ENCODE results near the gene PPP1R17.

The PPP1R17 gene

GRCh38 chr7:31687024-31687748 lies at the start of gene PPP1R17:
Gene PPP1R17, plus strand, starts transcription at chr7:31687215. Its CDS starts 5,227 bp downstream, at chr7:31692442.
- peak; percentile 69 for DNase-seq

GRCh38 chr7:31640381-31640780 lies 46.6 kb upstream of the PPP1R17 start:
- DNase-seq, result no peak

- no peak for DNase-seq
Observed at GRCh38 chr7:31642681-31643115, 44.3 kb upstream of the PPP1R17 start.

GRCh38 chr7:31646942-31647341 lies 40.1 kb upstream of the PPP1R17 start:
- DNase-seq, result no peak

GRCh38 chr7:31647511-31647910 lies 39.5 kb upstream of the PPP1R17 start:
- no peak for DNase-seq

- peak; percentile 14 for DNase-seq
Observed at GRCh38 chr7:31648288-31648687, 38.7 kb upstream of the PPP1R17 start.

- DNase-seq, result no peak
Observed at GRCh38 chr7:31648880-31649279, 38.1 kb upstream of the PPP1R17 start.

- DNase-seq, result no peak
Observed at GRCh38 chr7:31651234-31652062, 35.6 kb upstream of the PPP1R17 start.

GRCh38 chr7:31652063-31652326 lies 35.0 kb upstream of the PPP1R17 start:
- DNase-seq, result no peak

GRCh38 chr7:31663072-31663471 lies 23.9 kb upstream of the PPP1R17 start:
- no peak for DNase-seq

GRCh38 chr7:31664890-31665289 lies 22.1 kb upstream of the PPP1R17 start:
- no peak for DNase-seq

GRCh38 chr7:31665546-31665945 lies 21.5 kb upstream of the PPP1R17 start:
- DNase-seq, result no peak

- no peak for DNase-seq
Observed at GRCh38 chr7:31669461-31669860, 17.6 kb upstream of the PPP1R17 start.

GRCh38 chr7:31679574-31680305 lies 7.3 kb upstream of the PPP1R17 start:
- DNase-seq, result no peak

- DNase-seq, result peak; percentile 10
Observed at GRCh38 chr7:31683445-31684225, 3.4 kb upstream of the PPP1R17 start.

- DNase-seq, result no peak
Observed at GRCh38 chr7:31688372-31688771, 1.4 kb downstream of the PPP1R17 start.

- no peak for DNase-seq
Observed at GRCh38 chr7:31688996-31689395, 2.0 kb downstream of the PPP1R17 start.

- no peak for DNase-seq
Observed at GRCh38 chr7:31690935-31691334, 3.9 kb downstream of the PPP1R17 start.

- no peak for DNase-seq
Observed at GRCh38 chr7:31692451-31692850, 5.4 kb downstream of the PPP1R17 start.

- DNase-seq, result no peak
Observed at GRCh38 chr7:31692871-31693270, 5.9 kb downstream of the PPP1R17 start.

GRCh38 chr7:31695859-31696614 lies 9.0 kb downstream of the PPP1R17 start:
- no peak for DNase-seq

- no peak for DNase-seq
Observed at GRCh38 chr7:31699050-31699449, 12.0 kb downstream of the PPP1R17 start.
